C4-2B (cell line): ENCODE measurements around the gene KRT84.

Source experiments
- H3K27ac ChIP-seq: fragments of 450-650 bp; 2 replicates; pipeline ENCODE4 v1.5.1; 2017
- ZFX ChIP-seq: fragments of 450-650 bp; IDR thresholded peaks from 2 replicates; pipeline ENCODE4 v1.6.1; 2017
- TF ChIP-seq, protein P1 (sequence below): fragments of 450-650 bp; conservative IDR thresholded peaks from 2 replicates; pipeline ENCODE4 v1.5.1; 2017; ENCODE audit warnings: mild to moderate bottlenecking

The KRT84 gene

DNA sequence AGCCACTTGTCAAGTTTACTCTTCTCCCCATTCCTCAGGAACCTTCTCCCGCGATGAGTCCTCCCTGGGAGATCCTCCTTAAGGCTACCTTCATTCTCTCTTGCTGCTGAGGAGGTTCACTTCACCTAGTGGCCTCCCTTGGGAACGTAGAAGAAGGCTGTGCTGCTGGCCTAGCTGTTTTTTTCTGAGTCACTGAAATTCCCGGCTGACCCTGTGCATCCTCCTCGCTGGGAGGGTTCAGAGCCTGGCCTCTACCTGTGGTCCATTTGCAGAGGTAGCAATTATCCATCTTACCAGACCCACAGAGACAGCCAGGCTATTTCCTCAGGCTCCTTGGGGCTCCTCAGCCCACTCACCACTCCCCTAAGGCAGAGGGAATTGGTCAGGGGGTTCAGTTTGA is 16.1 kb upstream of the KRT84 start:
- no peak overlapping the region for H3K27ac ChIP-seq
- TF ChIP-seq, protein P1, sequence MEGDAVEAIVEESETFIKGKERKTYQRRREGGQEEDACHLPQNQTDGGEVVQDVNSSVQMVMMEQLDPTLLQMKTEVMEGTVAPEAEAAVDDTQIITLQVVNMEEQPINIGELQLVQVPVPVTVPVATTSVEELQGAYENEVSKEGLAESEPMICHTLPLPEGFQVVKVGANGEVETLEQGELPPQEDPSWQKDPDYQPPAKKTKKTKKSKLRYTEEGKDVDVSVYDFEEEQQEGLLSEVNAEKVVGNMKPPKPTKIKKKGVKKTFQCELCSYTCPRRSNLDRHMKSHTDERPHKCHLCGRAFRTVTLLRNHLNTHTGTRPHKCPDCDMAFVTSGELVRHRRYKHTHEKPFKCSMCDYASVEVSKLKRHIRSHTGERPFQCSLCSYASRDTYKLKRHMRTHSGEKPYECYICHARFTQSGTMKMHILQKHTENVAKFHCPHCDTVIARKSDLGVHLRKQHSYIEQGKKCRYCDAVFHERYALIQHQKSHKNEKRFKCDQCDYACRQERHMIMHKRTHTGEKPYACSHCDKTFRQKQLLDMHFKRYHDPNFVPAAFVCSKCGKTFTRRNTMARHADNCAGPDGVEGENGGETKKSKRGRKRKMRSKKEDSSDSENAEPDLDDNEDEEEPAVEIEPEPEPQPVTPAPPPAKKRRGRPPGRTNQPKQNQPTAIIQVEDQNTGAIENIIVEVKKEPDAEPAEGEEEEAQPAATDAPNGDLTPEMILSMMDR, result no peak
- no peak for TF ChIP-seq ZFX

DNA sequence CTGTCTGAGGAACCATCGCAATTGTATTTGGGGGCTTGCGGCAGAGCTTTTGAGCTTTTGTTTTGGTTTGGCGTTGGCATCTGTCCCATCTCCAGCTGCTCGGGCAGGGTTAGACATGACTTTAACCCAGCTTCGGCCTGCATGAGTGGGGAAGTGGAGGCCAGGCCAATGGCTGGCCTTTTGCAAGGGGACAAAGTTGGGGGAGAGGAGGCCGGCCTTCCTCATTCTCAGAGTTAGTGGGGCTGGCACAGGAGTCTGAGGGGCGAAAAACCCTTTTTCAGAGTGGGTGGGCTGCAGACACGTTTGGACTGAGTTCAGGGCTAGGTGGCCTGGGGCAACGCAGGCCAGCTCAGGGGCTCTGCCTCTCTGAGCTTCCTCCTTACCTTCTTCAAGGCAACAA is 15.5 kb upstream of the KRT84 start:
- TF ChIP-seq, protein P1, result no peak
- TF ChIP-seq ZFX, result no peak
- no peak overlapping the region for H3K27ac ChIP-seq

DNA sequence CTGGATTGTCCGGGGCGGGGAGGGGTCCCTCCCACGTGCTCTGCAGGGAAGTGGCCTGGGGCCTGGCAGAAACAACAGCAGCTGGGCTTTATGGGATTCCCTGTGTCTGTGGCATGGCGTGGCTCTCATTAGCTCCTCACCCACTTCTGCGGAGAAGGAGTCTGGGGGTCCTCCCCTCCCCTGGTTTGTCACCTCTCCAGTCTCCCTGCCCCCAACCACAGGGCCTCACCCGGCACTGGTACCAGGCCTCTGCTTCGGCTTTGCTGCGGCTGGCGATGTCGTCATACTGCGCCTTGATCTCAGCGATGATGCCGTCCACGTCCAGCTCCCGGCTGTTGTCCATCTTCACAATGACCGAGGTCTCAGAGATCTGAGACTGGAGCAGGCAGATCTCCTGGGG is 14.3 kb upstream of the KRT84 start:
- H3K27ac ChIP-seq, result 0 out of 2 replicates have a peak overlapping the region, but pooled peaks have one; percentile 5
- TF ChIP-seq, protein P1, result no peak
- TF ChIP-seq ZFX, result no peak

DNA sequence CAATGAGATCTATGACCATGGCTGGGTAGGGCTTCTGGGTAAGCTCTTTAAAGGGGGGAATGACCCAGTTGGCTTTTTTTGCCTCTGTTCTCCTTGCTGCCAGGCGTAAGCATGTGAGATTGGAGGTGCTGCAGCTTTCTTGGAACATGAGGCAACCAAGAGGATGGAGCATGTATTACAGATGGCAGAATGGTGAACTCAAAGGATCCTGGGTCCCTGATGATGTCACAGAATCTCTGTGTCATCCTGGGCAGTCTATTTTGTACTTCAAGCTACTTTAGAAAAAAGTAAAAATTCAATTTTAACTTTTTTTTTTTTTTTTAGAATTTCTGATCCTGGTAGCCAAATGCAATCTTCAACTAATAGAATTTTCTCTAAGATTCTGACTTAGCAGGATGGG is 12.7 kb upstream of the KRT84 start:
- TF ChIP-seq, protein P1, result no peak
- TF ChIP-seq ZFX, result no peak

DNA sequence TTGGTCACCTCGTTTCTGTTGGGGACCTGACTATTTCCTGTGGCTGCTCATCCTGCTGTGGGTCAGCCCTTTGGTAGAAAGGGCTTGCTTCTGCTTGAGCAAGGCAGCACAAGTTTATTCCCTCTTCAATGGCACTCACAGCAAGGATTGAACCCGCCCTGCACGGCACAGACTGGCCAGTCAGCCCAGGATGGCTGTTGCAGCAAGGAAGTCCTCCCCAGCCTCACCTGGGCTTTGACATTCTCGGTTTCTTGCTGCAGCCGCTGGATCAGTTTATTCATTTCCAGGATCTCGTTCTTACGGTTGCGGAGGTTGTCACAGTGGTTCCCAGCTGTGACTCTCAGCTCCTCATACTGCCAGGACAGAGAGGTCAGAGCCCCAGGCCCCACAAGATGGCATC is 11.2 kb upstream of the KRT84 start:
- no peak overlapping the region for H3K27ac ChIP-seq
- TF ChIP-seq, protein P1, result no peak
- TF ChIP-seq ZFX, result no peak

More for the DNA sequence above, 12.7 kb upstream of the KRT84 start:
- no peak overlapping the region for H3K27ac ChIP-seq

DNA sequence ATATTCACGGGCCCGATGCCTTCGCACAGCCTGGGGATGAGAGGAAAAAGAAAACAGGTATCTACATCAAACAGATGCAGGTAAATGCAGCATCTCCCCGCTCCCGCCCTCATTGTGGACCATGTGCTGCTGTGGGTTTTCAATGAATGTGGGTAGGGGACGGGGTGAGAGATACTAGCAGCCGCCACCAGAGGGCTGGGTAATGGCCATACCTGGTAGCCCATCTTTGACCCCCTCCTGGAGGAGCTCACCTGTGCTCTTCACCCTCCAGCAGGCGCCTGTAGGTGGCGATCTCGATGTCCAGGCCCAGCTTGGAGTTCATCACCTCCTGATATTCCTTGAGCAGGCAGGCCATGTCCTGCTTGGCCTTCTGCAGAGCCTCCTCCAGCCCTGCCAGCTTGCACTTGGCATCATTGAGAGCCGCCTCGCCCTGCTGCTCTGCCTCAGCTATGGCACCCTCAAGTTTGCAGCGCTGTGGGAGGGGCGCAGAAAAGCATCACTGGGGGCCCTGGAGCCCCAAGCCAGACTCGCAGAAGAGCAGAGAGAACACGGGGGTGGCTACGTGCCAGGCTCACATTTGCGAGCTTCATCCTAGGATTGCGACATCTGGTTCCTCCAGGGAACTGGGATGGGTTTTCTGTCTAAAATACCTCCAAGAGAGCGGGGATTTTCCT is 10.4 kb upstream of the KRT84 start:
- TF ChIP-seq, protein P1, result peak; percentile 84
- no peak for TF ChIP-seq ZFX
- no peak overlapping the region for H3K27ac ChIP-seq

DNA sequence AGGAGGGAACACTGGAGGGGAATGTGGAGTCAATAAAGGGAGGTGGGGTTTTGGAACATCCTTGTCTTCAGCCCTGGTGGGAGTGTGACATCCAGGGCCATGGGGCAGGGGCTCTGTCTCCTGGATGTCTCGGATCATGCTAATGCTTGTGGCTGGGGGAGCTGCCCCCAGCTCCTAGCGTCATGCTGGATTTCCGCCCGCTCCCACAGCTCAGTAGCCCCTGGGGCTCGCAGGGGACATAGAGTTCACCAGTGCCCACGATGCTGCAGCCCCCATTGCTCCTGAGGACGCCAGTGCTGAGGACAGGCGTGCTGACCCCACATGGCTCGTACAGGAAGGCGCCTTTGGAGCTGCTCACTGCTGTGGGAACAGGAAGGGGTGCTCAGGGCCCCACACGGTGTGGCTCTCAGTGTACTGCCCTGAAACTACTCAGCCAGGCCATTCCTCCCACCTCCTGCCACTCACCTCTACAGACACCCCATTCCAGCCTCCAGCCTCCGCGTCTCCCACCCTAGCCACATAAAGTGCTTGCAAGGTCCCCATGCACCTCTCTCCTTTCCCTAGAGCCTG is 9.5 kb upstream of the KRT84 start:
- TF ChIP-seq, protein P1, result no peak
- TF ChIP-seq ZFX, result no peak
- no peak overlapping the region for H3K27ac ChIP-seq
